BE2C (cell line): ENCODE results near the gene OR51A7.

Experiments used
- DNase-seq: peaks from one replicate; pipeline ENCODE4 v3.0.0-alpha.2; 2020
- H3K27me3 ChIP-seq: fragments of 250-450 bp; sonication (Bioruptor Pico); 2 replicates; pipeline ENCODE4 v1.5.1; 2020; ENCODE audit warnings: mild to moderate bottlenecking
- H3K36me3 ChIP-seq: fragments of 250-450 bp; sonication (Bioruptor Pico); 2 replicates; pipeline ENCODE4 v1.5.1; 2020; ENCODE audit warnings: mild to moderate bottlenecking
- H3K4me1 ChIP-seq: fragments of 250-450 bp; sonication (Bioruptor Pico); 2 replicates; pipeline ENCODE4 v1.5.1; 2020
- H3K4me3 ChIP-seq: 2 replicates; pipeline ENCODE4 v1.5.1; 2011; ENCODE audit warnings: low read depth, low read length
- H3K9me3 ChIP-seq: fragments of 250-450 bp; sonication (Bioruptor Pico); 2 replicates; pipeline ENCODE4 v1.5.1; 2020
- TF ChIP-seq, protein P1 (sequence below): IDR thresholded peaks from 2 replicates; pipeline ENCODE4 v1.5.1; 2012; ENCODE audit warnings: mild to moderate bottlenecking, low read depth, low read length

Gene OR51A7

DNA sequence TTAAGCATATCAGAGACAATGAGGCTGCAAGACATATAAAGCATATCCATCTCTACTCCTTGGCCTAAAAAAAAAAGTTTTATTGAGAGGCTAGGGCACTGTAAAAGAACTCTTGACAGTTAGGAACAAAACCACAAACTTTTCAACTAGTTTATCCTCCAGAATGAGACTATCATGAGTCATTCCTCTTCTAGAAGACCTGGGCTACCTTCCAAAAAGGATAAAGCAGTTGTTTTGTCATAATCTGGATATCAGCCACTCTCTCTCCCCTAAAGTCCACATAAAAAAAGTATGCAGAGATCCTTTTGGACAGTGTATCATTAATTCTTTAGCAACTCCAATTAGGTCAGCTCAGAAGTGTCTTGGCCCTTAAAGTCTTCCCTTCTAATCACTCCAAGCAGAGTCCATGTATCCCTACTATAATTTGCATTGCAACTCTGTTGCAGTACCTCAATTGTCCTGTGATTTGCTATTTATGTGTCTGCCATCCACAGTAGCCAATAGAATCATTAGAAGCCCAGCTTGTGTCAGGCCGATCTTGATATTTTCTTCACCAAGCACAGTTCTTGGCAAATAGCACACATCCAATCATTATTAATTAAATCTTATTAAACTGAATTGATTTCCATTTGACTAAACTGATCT is 11.5 kb upstream of the OR51A7 start:
- no peak for DNase-seq
- no peaks in the 10 kb centered on the region for H3K36me3 ChIP-seq
- no peaks in the 10 kb centered on the region for H3K9me3 ChIP-seq
- no peak overlapping the region for H3K4me3 ChIP-seq
- H3K4me1 ChIP-seq: no peaks in the 10 kb centered on the region
- TF ChIP-seq, protein P1, sequence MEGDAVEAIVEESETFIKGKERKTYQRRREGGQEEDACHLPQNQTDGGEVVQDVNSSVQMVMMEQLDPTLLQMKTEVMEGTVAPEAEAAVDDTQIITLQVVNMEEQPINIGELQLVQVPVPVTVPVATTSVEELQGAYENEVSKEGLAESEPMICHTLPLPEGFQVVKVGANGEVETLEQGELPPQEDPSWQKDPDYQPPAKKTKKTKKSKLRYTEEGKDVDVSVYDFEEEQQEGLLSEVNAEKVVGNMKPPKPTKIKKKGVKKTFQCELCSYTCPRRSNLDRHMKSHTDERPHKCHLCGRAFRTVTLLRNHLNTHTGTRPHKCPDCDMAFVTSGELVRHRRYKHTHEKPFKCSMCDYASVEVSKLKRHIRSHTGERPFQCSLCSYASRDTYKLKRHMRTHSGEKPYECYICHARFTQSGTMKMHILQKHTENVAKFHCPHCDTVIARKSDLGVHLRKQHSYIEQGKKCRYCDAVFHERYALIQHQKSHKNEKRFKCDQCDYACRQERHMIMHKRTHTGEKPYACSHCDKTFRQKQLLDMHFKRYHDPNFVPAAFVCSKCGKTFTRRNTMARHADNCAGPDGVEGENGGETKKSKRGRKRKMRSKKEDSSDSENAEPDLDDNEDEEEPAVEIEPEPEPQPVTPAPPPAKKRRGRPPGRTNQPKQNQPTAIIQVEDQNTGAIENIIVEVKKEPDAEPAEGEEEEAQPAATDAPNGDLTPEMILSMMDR: no peak
- no peaks in the 10 kb centered on the region for H3K27me3 ChIP-seq

DNA sequence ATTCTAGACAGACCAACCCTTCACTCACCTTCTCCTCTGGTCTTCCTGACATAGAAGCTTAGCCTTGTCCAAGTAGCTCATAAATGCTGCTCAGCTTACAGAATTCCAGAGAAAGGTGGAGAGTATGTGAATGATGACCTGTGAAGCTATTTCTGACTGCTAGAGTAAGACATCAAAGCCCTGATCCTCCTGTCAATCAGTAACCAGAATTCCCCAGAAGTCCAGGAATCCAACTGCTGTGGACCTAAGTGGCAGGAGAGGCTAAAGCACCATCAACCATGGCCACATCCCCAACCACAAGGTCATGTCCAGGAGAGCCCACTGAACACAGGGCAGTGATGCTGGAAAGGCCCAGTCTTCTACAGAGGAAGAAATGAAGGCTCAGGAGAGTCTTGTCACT is 13.0 kb downstream of the OR51A7 start:
- Histone ChIP-seq H3K27me3 (no peaks in the 10 kb centered on the region), H3K4me3 (no peak overlapping the region), H3K9me3 (no peaks in the 10 kb centered on the region), H3K4me1 (no peaks in the 10 kb centered on the region), H3K36me3 (no peaks in the 10 kb centered on the region)
- DNase-seq: no peak
- TF ChIP-seq, protein P1: no peak

DNA sequence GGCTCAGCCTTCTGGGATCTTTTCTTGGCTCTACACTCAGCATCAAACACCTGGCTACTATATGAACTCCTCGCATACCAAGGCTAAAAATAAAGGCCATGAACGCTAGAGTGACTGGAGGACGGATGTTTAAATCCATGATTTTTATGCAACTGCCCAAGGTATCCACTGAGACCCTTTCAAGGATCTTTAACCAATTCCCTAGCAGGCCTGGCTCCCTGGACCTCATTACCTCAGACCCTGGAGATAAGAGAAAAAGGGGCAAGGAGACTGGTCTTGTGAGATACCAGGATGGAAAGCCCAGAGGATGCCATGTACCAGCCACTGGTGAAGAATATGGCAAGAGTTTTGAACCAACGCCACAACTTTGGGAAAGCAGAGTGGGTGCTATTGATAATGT is 15.7 kb downstream of the OR51A7 start, which contains the start of gene OR51G2:
TSS of gene OR51G2 (minus strand) at position 101 of the 400 bp plus-strand sequence. CDS start 3,687 bp downstream, outside the sequence.
- Histone ChIP-seq H3K9me3 (no peaks in the 10 kb centered on the region), H3K4me1 (no peaks in the 10 kb centered on the region), H3K4me3 (no peak within 1 kb of the TSS), H3K27me3 (no peaks in the 10 kb centered on the region), H3K36me3 (no peaks in the 10 kb centered on the region)
- TF ChIP-seq, protein P1: no peak
- DNase-seq: no peak

DNA sequence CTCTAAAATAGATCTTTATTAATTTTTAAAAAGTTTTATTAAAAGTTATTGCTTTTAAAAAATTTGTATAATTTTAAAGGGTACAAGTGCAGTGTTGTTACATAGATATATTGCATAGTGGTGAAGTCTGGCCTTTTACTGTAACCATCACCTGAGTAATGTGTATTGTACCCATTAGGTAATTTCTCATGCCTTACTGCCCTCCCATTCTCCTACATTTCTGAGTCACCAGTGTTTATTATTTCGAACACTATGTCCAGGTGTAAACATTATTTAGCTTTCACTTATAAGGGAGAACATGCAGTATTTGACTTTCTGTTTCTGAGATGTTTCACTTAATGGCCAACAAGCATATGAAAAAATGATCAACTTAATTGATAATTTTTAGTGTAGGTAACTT is 18.2 kb downstream of the OR51A7 start:
- Histone ChIP-seq H3K36me3 (no peaks in the 10 kb centered on the region), H3K4me1 (no peaks in the 10 kb centered on the region), H3K27me3 (no peaks in the 10 kb centered on the region), H3K9me3 (no peaks in the 10 kb centered on the region), H3K4me3 (no peak overlapping the region)
- TF ChIP-seq, protein P1: no peak
- DNase-seq: no peak

DNA sequence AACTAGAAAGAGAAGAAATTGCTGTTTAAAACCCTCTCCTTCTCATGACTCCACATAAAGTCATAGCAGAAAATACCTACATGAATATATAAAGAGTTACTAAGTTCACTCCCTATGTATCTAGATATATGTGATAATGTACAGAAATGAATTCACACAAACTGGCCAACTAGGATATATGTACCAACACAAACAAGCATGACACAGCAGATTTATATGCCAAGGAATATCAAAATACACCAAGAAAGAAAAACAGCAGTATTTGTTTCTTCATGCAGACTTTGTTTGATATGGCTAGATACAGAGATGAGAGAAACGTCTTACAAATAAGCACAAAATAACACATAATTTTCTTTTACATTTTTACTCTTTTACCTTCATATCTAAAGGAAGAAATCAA is 18.7 kb downstream of the OR51A7 start:
- TF ChIP-seq, protein P1: no peak
- DNase-seq: no peak

DNA sequence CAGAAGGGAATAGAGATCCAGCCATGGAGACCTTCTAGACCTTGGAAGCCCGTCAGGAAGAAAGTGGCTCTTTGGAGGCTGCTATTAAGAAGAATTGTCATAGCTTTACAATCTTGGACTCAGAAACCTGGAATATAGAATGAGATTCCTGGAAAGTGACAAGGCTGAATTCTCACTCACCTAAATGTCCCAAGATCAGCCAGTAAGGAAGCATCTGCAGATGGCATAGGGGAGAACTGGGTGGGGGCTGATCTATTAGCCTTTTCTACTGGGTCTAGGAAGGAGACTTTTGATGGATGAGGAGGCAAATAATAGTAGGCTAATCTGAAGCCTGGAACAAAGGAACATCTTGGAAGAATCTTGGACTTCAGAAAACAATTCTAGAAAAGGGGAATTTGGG is 20.7 kb downstream of the OR51A7 start, which contains the start of gene OR51G1:
TSS of gene OR51G1 (minus strand) at position 101 of the 400 bp plus-strand sequence. CDS start at position 101, 0 bp downstream.
- TF ChIP-seq, protein P1: no peak
- H3K4me1 ChIP-seq: no peaks in the 10 kb centered on the region
- H3K9me3 ChIP-seq: no peaks in the 10 kb centered on the region
- DNase-seq: no peak
- H3K36me3 ChIP-seq: no peaks in the 10 kb centered on the region
- no peak within 1 kb of the TSS for H3K4me3 ChIP-seq
- H3K27me3 ChIP-seq: no peaks in the 10 kb centered on the region

More for the DNA sequence above, 18.7 kb downstream of the OR51A7 start:
- Histone ChIP-seq H3K4me3 (no peak overlapping the region), H3K36me3 (no peaks in the 10 kb centered on the region), H3K9me3 (no peaks in the 10 kb centered on the region), H3K27me3 (no peaks in the 10 kb centered on the region), H3K4me1 (no peaks in the 10 kb centered on the region)
